ENCODE data around the gene CNFN. TPM values are rescaled to one million over a fixed set of nuclear protein-coding genes. Genes with fewer than 3 reads are reported as not detected.

CNFN gene, protein sequence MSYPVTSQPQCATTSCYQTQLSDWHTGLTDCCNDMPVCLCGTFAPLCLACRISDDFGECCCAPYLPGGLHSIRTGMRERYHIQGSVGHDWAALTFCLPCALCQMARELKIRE
- total RNA-seq = not detected

DNA sequence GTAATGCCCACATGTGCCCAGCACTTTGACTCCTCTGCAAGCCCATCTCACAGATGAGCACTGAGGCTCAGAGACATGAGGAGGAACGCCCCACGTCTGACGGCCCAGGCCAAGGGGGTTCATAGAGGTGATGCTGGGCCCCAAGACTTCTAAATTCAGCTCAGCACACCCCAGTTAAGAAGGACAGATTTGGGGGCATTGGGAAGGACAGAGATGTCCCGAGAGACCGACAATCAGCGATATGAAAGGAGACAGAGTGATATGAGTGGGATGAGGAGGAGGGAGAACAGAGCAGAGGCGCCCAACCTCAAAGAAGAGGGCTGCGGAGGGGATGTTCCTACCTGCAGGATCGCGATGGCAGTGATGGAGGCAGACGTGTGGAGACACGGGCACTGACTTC lies at the start of gene CNFN:
TSS of gene CNFN (minus strand) at position 399 of the 400 bp plus-strand sequence. CDS start 1,260 bp downstream, outside the sequence.
- no peak for DNase-seq

GRCh38 chr19:42436006-42436405 lies 45.9 kb upstream of the CNFN start:
- no peak for DNase-seq

GRCh38 chr19:42435316-42435715 lies 45.2 kb upstream of the CNFN start:
- no peak for DNase-seq

DNA sequence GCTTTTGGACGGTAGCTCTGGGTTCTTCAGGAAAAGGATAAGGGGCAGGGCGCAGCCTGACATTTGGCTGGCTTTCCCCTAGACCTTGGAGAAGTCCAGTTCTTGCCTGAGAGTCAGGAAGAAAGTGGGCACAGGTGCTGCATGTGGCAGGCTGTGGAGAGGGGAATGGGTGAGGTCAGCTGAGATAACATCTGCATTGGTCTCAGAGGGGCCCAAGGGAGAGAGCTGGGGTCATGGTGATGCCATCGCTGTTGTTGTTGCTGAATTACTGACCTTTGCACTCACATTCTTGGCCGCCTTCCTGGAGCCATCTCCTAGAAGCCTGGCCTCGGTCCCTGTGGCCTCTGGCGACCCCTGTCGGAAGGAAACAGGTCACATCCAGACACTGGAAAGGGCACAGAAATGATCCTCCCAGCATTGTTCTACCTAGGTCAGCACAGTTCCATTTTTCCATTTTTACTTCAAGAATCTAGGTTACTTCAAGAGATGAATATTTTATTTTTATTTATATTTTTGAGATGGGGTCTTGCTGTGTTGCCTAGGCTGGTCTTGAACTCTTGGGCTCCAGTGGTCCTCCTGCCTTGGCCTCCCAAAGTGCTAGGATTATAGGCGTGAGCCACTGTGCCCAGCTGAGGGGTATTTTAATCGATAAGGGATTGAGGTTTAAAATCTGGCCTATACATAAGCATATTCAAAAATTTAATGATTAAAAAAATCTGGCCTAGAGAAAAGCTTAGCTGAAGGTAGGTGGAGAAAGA lies 43.6 kb upstream of the CNFN start:
- DNase-seq = peak; percentile 57

DNA sequence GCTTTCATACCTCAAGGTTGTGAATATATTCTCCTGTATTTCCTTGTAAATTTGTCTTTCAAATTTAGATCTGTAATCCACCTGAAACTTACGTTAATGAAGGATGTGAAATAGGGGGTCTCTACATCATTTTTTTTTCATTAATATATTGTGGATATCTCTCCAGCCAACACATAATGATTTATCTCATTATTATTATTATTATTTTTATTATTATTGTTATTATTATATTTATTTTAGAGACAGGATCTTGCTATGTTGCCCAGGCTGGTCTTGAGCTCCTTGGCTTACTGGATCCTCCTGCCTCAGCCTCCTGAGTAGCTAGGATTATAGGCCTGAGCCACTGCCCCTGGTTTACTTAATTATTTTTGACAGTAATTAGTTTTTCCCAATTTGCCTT lies 41.4 kb upstream of the CNFN start:
- no peak for DNase-seq

- no peak for DNase-seq
These were observed 38.6 kb upstream of the CNFN start for GRCh38 chr19:42428676-42429075.

- no peak for DNase-seq
These were observed 37.2 kb upstream of the CNFN start, which contains the start of gene LIPE for GRCh38 chr19:42427313-42427712. TSS of gene LIPE (minus strand) at chr19:42427388. CDS start at chr19:42427149, 239 bp downstream.

GRCh38 chr19:42426643-42427042 lies 36.5 kb upstream of the CNFN start:
- DNase-seq = no peak

DNA sequence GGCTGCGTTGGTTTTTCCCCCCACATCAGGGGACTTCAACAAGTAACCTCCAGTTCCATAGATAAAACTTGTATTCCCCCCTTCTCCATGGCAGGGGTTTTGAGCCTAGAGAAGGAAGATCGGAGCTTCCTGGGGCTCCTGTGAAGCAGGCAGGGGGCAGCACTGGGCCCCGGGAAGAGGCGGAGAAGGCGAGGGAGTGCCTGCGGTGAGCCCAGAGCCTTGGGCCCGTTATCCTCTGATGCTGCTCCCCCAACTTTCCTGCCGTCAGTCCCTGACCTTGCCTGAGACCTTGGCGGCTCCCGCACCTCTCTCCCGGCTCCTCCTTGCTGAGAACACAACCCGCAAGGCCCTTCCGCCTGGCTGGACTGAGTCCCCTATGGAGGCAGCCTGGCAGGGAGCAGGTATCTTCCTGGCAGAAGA lies 34.6 kb upstream of the CNFN start:
- no peak for DNase-seq

- no peak for DNase-seq
These were observed 34.2 kb upstream of the CNFN start for GRCh38 chr19:42424345-42424707.

DNA sequence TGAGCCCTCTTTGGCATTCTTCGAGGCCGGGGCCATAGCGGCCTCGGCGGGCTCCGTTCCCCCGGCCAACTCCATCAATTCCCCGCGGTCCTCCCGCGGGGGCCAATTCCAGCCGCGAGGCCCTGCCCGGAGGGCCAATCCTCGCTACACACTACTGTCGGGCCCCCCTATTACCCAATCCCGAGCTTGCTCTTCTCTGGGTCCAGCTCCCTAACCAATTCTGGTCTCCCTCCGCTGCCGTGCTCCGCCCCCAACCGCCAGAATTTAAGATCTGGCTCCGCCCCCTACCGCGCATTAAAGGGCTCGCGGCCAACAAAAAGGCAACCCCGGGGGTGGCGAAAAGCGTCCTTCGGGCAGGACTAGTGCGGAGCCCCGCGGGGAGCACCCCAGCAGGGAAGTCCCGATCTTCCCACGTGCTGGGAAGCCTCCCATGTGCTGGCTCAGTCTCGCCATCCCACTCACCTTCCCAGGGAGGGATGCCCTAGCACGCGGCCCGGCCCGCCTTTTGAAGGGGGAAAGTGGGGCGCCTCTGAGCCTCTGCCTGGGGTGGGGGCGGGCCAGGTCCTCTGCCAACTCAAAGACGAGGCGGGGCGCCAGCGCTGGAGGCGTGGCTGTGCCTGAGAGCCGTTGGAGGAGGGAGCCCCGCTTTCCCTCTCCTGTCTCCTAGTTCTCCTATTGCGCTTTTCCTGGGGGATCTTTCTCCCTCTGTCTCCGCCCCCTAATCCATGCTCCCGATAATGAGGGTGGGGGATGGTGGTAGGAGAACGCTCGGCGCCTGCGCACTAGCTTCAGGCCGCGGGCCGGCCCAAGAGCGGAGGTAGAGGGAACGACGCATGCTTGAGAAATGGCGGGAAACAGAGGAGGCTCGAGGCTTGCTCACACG lies 33.6 kb upstream of the CNFN start:
- peak; percentile 88 for DNase-seq

GRCh38 chr19:42422901-42423461 lies 32.9 kb upstream of the CNFN start:
- DNase-seq = peak; percentile 44

DNA sequence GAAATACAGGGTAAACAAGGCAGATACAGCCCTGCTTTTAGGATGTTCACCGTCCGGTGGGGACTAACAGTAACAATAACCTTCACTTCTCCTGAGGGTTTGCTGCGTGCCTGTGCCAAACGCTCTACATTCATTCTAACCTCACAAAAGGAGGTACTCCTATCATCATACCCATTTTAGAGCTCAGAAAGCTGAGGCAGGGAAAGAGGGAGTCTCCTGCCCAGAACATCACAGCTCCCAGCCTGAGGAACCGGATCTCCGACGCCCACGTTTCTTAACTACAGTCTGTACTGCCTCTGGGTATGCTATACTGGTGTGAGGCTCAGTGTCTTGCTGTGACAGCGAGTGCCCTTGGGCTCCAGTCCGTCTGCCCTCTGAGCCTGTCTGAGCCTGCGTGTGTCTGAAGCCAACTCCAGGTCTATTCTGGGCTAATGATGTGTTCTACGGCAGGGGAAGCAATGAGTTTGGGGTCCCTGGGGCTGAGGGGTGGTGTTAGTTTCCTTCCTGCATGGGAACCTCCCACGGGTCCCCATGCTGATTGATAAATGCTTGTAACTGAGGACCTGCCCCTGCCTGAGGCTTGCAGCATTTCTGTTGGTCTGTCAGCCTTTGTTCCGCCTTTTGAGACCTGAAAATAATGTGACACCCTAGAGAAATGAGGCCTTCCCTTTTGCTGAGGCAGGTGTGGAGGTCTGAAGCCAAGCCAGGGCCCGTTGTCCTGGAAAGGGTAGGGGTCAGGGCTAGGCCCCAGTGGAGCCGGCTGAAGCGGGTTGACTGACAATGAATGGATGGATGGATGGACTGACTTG lies 32.2 kb upstream of the CNFN start:
- no peak for DNase-seq

- DNase-seq = no peak
These were observed 31.5 kb upstream of the CNFN start for GRCh38 chr19:42421591-42422031.

- no peak for DNase-seq
These were observed 31.0 kb upstream of the CNFN start for GRCh38 chr19:42421101-42421500.

- DNase-seq = peak; percentile 74
These were observed 30.0 kb upstream of the CNFN start for GRCh38 chr19:42420055-42420544.

GRCh38 chr19:42419309-42419708 lies 29.2 kb upstream of the CNFN start:
- no peak for DNase-seq

- DNase-seq = no peak
These were observed 22.6 kb upstream of the CNFN start for GRCh38 chr19:42412661-42413076.

DNA sequence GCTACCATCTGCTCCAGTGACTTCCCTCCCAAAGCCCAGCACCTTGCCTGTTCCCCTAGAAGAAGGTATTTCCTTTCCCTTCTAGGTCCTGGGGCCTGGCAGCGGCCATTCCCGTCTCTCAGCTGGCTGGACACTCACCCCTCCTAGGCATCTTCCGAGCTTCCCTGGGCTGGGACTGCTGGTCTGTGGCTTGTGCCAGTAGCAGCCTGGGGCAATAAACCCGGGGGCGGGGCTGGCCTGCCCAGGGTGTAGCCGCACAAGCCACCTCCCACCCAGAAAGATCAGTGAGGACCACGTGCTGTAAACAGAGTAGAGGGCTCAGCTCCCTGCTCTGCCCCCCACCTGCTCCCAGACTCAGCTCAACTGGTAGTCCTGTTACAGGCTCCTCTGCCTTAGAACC lies 22.1 kb upstream of the CNFN start:
- no peak for DNase-seq

DNA sequence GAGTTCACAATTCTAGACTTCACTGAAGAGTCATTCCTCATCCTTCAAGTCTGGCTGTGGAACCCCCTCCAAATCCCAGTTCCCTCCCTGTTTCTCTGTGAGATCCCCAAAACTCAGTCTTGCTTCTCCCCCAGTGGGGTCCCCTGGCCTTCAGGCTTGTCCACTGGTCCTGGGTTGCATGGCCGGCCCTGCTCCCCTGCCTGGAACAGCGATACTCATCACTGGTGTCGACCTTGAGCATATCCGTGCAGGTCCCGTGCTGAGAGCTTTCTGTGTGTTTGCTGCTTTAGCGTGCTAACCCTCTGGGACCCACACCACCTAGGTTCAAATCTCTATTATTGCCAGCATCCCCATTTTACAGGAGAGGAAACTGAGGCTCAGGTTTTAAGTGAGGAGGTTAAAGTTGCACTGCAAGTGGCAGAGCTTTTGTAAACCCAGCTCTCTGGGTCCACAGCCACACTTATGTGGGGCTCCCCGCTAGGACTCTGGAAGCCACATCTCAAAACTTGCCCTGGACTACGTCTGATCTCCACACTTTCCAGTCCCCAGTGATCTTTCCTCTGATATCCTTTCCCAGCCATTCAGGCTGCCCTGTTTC lies 21.6 kb upstream of the CNFN start:
- no peak for DNase-seq

DNA sequence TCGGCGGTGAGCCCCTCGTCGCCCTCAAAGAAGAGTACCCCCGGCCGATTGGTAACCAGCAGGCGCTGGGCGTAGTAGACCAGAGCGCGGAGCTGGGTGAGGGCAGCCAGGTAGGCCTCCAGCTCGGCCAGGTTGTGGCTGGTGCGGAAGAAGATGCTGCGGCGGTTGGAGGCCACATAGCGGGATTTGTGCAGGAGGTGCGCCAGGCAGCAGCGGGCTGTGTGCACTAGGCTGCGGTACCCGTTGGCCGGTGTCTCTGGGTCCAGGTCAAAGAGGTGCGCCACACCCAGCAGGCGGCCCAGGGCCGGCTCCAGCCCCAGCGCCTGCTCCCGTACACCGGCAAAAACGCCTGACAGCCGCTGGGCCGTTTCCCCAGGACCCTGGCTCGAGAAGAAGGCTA lies 20.3 kb upstream of the CNFN start:
- DNase-seq = no peak

DNA sequence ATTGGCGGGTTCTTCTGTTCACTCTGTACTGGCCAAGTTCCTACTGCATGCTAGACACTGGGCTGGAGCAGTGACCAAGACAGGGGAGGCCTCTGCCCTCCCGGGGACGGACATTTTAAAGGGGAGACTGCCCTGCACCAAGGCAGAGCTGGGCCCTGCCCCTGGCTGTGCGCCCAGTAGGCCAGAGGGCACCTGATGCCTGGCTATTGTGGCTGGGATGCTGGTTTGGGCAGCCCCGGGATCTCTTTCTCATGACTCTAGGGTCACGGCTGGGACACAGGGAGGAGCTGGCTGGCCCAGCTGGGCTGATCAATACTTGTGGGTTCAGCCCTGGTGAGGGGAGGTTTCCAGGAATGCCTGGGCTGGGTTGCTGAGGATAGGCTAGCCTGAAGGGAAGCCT lies 19.4 kb upstream of the CNFN start:
- no peak for DNase-seq

All from effector CD4-positive, alpha-beta T cell (primary cell).